ENCODE data around the gene E2F6.

Gene E2F6

GRCh38 chr2:11456251-11456650, 9.7 kb downstream of the E2F6 start:
- no peak for DNase-seq (ENCODE audit: low read depth)

- DNase-seq (ENCODE audit: low read depth): no peak
Measured at GRCh38 chr2:11454824-11455223, 11.1 kb downstream of the E2F6 start.

GRCh38 chr2:11450791-11451190, 15.2 kb downstream of the E2F6 start:
- DNase-seq (ENCODE audit: low read depth): no peak

GRCh38 chr2:11446733-11447248, 19.2 kb downstream of the E2F6 start:
- peak; percentile 18 for DNase-seq (ENCODE audit: low read depth)

GRCh38 chr2:11444737-11445136, 21.2 kb downstream of the E2F6 start:
- DNase-seq (ENCODE audit: low read depth): no peak

- no peak for DNase-seq (ENCODE audit: low read depth)
Measured at GRCh38 chr2:11438555-11439080, 27.3 kb downstream of the E2F6 start.

GRCh38 chr2:11437602-11438001, 28.4 kb downstream of the E2F6 start:
- no peak for DNase-seq (ENCODE audit: low read depth)

- no peak for DNase-seq (ENCODE audit: low read depth)
Measured at GRCh38 chr2:11435036-11435435, 30.9 kb downstream of the E2F6 start.

- no peak for DNase-seq (ENCODE audit: low read depth)
Measured at GRCh38 chr2:11434443-11434842, 31.5 kb downstream of the E2F6 start.

GRCh38 chr2:11433822-11434221, 32.1 kb downstream of the E2F6 start:
- no peak for DNase-seq (ENCODE audit: low read depth)

GRCh38 chr2:11430729-11431128, 35.2 kb downstream of the E2F6 start:
- DNase-seq (ENCODE audit: low read depth): no peak

- no peak for DNase-seq (ENCODE audit: low read depth)
Measured at GRCh38 chr2:11427224-11427623, 38.7 kb downstream of the E2F6 start.

GRCh38 chr2:11422901-11423435, 43.0 kb downstream of the E2F6 start:
- no peak for DNase-seq (ENCODE audit: low read depth)

- DNase-seq (ENCODE audit: low read depth): no peak
Measured at GRCh38 chr2:11422491-11422865, 43.5 kb downstream of the E2F6 start.

GRCh38 chr2:11421863-11422490, 44.0 kb downstream of the E2F6 start:
- DNase-seq (ENCODE audit: low read depth): no peak

- no peak for DNase-seq (ENCODE audit: low read depth)
Measured at GRCh38 chr2:11420671-11421070, 45.3 kb downstream of the E2F6 start.

GRCh38 chr2:11420190-11420589, 45.8 kb downstream of the E2F6 start:
- DNase-seq (ENCODE audit: low read depth): no peak

GRCh38 chr2:11419781-11420180, 46.2 kb downstream of the E2F6 start:
- DNase-seq (ENCODE audit: low read depth): no peak

- no peak for DNase-seq (ENCODE audit: low read depth)
Measured at GRCh38 chr2:11417946-11418585, 47.9 kb downstream of the E2F6 start.

- no peak for DNase-seq (ENCODE audit: low read depth)
Measured at GRCh38 chr2:11416931-11417330, 49.0 kb downstream of the E2F6 start.

GRCh38 chr2:11416186-11416585, 49.8 kb downstream of the E2F6 start:
- DNase-seq (ENCODE audit: low read depth): no peak

- DNase-seq (ENCODE audit: low read depth): no peak
Measured at GRCh38 chr2:11414372-11415124, 51.4 kb downstream of the E2F6 start.

- no peak for DNase-seq (ENCODE audit: low read depth)
Measured at GRCh38 chr2:11412449-11412810, 53.5 kb downstream of the E2F6 start.
